ENCODE data around the gene PROS1.

- no peak for TF ChIP-seq CTCF (IDR thresholded peaks at IDR 0.05)
- no peak for TF ChIP-seq ZFX (IDR thresholded peaks at IDR 0.05; ENCODE audit: borderline replicate concordance)
Observed at GRCh38 chr3:93961489-93961888, 12.2 kb downstream of the PROS1 start.

All from 22Rv1 (cell line).